Kidney epithelial cell (primary cell): Measurements from ENCODE around the gene CHRNB1. TPM values are rescaled to one million over a fixed set of nuclear protein-coding genes. Genes with fewer than 3 reads are reported as not detected.
"Not testable (repeated sequence)": the region's sequence is repeated elsewhere in the genome, so short reads cannot be mapped to it uniquely, and the experiment has no call there.

Experiments used
- DNase-seq: peaks from one replicate; pipeline ENCODE4 v3.0.0-alpha.2; 2010; ENCODE audit warnings: low read depth
- H3K27me3 ChIP-seq: 2 replicates; pipeline ENCODE4 v1.6.0; 2011; ENCODE audit warnings: low read length; ENCODE audit not compliant: control insufficient read depth, insufficient read depth
- H3K36me3 ChIP-seq: 2 replicates; pipeline ENCODE4 v1.5.1; 2011; ENCODE audit warnings: low read length; ENCODE audit not compliant: control insufficient read depth, insufficient read depth
- H3K4me3 ChIP-seq: 2 replicates; pipeline ENCODE4 v1.5.1; 2011; ENCODE audit warnings: low read depth, mild to moderate bottlenecking, control low read depth, low read length
- total RNA-seq: library from RNA; depleted of rRNA; stranded (reverse); fragments of >200 nt; gene quantifications from 2 replicates; pipeline ENCODE4 v1.2.3, GENCODE V29; 2015
- TF ChIP-seq, protein P1 (sequence below): IDR thresholded peaks from 2 replicates; pipeline ENCODE4 v1.5.1; 2011; ENCODE audit warnings: mild to moderate bottlenecking, moderate library complexity, low read length, control low read depth, inconsistent platforms; ENCODE audit not compliant: insufficient read depth, poor library complexity, severe bottlenecking

Gene CHRNB1
- total RNA-seq, 1 donor from 2014 or later, result 21.6 TPM

DNA sequence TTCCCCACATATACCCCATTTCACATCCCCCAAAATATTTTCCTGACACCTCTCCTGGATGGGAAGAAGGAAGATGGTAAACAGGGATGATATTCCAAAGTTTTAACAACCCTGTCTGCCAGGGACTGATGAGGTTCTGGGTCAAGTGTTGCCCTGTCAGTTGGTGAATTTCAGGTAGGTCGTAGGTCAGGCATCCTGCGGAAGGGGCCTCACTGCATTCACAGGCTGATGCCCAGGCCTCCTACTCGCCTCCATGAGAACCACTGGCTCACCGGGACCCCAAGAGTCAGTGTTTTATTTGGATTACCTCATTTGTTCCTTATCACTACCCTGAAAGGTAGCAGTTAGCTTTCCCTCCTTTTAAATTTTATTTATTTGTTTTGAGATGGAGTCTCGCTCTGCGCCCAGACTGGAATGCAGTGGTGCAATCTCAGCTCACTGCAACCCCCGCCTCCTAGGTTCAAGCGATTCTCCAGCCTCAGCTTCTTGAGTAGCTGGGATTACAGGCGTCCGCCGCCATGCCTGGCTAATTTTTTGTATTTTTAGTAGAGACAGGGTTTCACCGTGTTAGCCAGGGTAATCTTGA lies 24.0 kb downstream of the CHRNB1 start:
- H3K36me3 ChIP-seq, result peaks cover 3% of the 10 kb centered on the region
- H3K4me3 ChIP-seq, result no peak overlapping the region
- no peaks in the 10 kb centered on the region for H3K27me3 ChIP-seq
- TF ChIP-seq, protein P1, sequence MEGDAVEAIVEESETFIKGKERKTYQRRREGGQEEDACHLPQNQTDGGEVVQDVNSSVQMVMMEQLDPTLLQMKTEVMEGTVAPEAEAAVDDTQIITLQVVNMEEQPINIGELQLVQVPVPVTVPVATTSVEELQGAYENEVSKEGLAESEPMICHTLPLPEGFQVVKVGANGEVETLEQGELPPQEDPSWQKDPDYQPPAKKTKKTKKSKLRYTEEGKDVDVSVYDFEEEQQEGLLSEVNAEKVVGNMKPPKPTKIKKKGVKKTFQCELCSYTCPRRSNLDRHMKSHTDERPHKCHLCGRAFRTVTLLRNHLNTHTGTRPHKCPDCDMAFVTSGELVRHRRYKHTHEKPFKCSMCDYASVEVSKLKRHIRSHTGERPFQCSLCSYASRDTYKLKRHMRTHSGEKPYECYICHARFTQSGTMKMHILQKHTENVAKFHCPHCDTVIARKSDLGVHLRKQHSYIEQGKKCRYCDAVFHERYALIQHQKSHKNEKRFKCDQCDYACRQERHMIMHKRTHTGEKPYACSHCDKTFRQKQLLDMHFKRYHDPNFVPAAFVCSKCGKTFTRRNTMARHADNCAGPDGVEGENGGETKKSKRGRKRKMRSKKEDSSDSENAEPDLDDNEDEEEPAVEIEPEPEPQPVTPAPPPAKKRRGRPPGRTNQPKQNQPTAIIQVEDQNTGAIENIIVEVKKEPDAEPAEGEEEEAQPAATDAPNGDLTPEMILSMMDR, result no peak
- no peak for DNase-seq

DNA sequence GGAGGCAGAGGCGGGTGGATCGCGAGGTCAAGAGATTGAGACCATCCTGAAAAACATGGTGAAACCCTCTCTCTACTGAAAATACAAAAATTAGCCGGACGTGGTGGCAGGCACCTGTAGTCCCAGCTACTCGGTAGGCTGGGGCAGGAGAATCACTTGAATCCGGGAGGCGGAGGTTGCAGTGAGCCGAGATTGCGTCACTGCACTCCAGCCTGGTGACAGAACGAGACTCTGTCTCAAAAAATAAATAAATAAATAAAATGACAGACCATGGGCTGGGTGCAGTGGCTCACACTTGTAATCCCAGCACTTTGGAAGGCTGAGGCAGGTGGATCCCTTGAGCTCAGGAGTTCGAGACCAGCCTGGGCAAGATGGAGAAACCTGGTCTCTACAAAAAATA lies 25.0 kb downstream of the CHRNB1 start:
- not testable (repeated sequence) for H3K27me3 ChIP-seq, H3K36me3 ChIP-seq, H3K4me3 ChIP-seq, DNase-seq

DNA sequence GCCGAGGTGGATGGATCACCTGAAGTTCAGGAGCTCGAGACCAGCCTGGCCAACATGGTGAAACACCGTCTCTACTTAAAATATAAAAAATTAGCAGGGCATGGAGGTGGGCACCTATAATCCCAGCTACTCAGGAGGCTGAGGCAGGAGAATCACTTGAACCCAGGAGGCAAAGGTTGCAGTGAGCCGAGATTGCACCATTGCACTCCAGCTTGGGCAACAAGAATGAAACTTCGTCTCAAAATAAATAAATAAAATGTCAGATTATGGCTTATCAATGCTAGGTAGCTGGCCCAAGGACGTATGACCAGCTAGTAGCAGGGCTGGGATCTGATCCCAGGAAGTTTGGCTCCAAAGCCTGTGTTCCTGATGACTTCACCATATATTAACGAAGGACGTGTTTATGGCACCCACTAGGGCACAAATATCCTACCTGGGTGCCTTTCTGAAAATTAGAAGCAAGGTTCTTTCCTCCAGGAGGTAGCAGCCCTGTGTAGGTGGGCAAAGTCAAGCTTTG lies 25.7 kb downstream of the CHRNB1 start:
- DNase-seq, H3K4me3 ChIP-seq, H3K36me3 ChIP-seq, H3K27me3 ChIP-seq: not testable (repeated sequence)

DNA sequence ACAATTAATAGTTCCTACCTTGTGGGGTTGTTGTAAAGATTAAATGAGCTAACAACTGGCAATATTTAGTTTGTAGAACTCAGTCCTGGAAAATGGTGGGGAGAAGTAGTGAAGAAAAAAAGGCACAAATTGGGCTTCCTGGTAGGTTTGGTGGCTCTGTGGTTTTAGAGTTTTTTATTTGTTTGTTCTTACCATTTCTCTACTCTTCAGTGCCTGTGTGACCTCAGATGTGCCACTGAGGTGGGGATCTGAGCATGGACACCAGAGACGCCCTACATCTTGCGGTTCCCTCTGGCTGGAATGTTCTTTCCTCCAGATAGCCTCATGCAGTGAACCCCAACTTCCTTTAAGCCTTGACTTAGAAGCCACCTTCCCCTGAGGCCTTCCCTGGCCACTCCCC lies 26.9 kb downstream of the CHRNB1 start:
- Histone ChIP-seq H3K4me3 (no peak overlapping the region), H3K36me3 (peaks cover 1% of the 10 kb centered on the region), H3K27me3 (no peaks in the 10 kb centered on the region)
- TF ChIP-seq, protein P1, result no peak
- DNase-seq, result no peak

DNA sequence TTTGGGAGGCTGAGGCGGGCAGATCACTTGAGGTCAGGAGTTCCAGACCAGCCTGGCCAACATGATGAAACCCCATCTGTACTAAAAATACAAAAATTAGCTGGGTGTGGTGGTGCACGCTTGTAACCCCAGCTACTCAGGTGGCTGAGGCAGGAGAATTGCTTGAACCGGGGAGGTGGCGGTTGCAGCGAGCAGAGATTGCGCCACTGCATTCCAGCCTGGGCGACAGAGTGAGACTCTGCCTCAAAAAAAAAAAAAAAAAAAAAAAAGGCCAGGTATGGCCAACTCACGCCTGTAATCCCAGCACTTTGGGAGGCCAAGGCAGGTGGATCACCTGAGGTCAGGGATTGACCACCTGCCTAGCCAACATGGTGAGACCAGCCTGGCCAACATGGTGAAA lies 29.9 kb downstream of the CHRNB1 start:
- not testable (repeated sequence) for DNase-seq, H3K27me3 ChIP-seq, H3K4me3 ChIP-seq, H3K36me3 ChIP-seq

DNA sequence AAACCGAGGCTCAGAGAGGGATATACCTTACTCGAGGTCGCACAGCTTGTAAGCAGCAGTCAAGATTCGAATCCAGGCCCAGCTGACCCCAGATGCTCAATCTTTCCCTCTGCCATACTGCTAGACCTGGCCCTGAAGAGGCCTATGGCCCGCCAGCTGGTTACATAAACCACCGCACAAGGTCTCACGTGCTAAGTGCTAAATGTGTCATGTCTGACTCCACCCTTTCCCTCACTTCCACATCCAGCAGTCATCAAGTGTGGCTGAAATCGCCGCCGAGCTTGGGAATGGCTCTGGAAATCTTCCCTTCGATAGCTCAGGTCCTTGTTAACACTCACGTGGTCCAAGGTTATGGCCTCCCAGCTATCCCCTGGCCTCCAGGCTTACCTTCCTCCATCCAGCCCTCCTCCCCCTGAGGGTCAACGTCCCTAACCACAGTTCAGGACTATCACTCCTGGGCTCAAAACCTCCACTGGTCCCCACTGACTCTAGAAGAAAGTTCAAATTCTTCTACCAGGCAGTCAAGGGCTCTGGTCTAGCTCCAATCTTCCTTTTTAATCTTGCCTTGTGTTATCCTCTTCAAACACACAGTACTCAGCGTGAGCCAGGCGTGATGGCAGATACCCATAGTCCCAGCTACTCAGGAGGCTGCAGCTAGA lies 31.0 kb downstream of the CHRNB1 start:
- DNase-seq, result no peak
- Histone ChIP-seq H3K27me3 (no peaks in the 10 kb centered on the region), H3K36me3 (no peaks in the 10 kb centered on the region), H3K4me3 (no peak overlapping the region)
- TF ChIP-seq, protein P1, result no peak

DNA sequence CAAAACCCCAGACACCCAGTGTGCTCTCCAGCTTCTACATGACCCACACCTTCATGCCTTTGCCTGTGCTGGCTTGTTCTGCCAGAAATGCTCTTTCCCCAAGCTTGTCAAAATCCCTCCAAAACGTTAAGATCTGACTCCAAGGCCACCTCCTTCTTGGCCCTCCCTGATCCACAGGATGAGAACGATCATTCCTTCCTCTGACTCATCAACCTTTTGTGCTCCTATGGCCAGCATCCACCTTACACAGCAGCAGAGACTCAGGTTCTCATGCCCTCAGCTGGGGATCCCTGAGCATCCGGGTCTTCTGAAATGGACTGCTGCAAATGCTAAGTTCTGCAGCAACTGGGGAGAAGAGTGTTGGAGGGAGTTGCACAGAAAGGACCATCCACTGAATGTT lies 31.6 kb downstream of the CHRNB1 start:
- no peak for DNase-seq
- no peaks in the 10 kb centered on the region for H3K27me3 ChIP-seq
- H3K36me3 ChIP-seq, result no peaks in the 10 kb centered on the region
- TF ChIP-seq, protein P1, result no peak
- no peak overlapping the region for H3K4me3 ChIP-seq
